HepG2 (cell line): ENCODE data around the gene TPPP2. TPM values are rescaled to one million over a fixed set of nuclear protein-coding genes. Genes with fewer than 3 reads are reported as not detected.

Source experiments
- ATAC-seq: fragments of 200-7000 bp; cut with Tn5 transposase; 3 replicates; pipeline ENCODE4 v1.9.1; 2020; ENCODE audit warnings: mild to moderate bottlenecking, moderate library complexity
- BruUV-seq: library from RNA; stranded (reverse); fragments of 400-500 nt; replicated peaks from 2 replicates; lab custom pipeline; 2021; lab: Mats Ljungman, UMichigan
- CTCF ChIA-PET: fragments of 300-600 bp; formaldehyde crosslinking; extraction: SDS; loops from one replicate; lab custom pipeline; 2021; ENCODE audit warnings: low total read pairs, inconsistent platforms, low intra/inter-chr PET ratio; lab: Yijun Ruan, JAX
- POLR2A ChIA-PET: fragments of 350-600 bp; sonication (Branson Sonifier 250); formaldehyde crosslinking; loops from one replicate; lab custom pipeline; 2020; ENCODE audit warnings: antibody characterized with exemption, inconsistent platforms; lab: Yijun Ruan, JAX
- DNase-seq: peaks from one replicate; pipeline ENCODE4 v3.0.0-alpha.2; 2015; ENCODE audit warnings: low spot score
- FAIRE-seq: peaks from 3 replicates; lab custom pipeline; 2011; peaks lifted over from hg19 to GRCh38; lab: Jason Lieb, UNC
- H2AFZ ChIP-seq: one replicate; pipeline ENCODE4 v1.6.1; 2011; ENCODE audit warnings: low read length, inconsistent platforms
- H3K27ac ChIP-seq: fragments of 300-600 bp; 3 replicates; pipeline ENCODE4 v1.8.0; 2011; ENCODE audit warnings: mixed run types, mild to moderate bottlenecking, mixed read lengths, low read length, inconsistent platforms; ENCODE audit not compliant: insufficient read depth; ENCODE audit errors: extremely low read length
- H3K27me3 ChIP-seq, 2 experiments: fragments of 200-600 bp in 1 of 2; 2 replicates in 1 of 2; 3 replicates in 1 of 2; pipeline versions ENCODE4 v1.6.0 to v1.8.0; 2011; ENCODE audit warnings: low read length in 2 of 2, mild to moderate bottlenecking in 2 of 2, moderate library complexity in 2 of 2, inconsistent platforms in 1 of 2; ENCODE audit not compliant: insufficient read depth in 2 of 2, control insufficient read depth in 1 of 2
- H3K36me3 ChIP-seq, 2 experiments: fragments of 200-600 bp in 1 of 2; replicated peaks in 1 of 2; 2 replicates in 1 of 2; 3 replicates in 1 of 2; pipeline versions ENCODE4 v1.5.1 to v1.8.0; 2011; ENCODE audit warnings: low read length in 2 of 2, inconsistent platforms in 1 of 2; ENCODE audit not compliant: insufficient read depth in 2 of 2, control insufficient read depth in 1 of 2
- H3K4me1 ChIP-seq: 2 replicates; pipeline ENCODE4 v1.5.1; 2012; ENCODE audit warnings: low read length, inconsistent platforms; ENCODE audit not compliant: insufficient read depth
- H3K4me2 ChIP-seq: 2 replicates; pipeline ENCODE4 v1.6.0; 2011; ENCODE audit warnings: low read depth, low read length, inconsistent platforms
- H3K4me3 ChIP-seq, 3 experiments: fragments of 200-600 bp in 1 of 3; sonication (generic), shearing (Covaris generic) in 1 of 3; replicated peaks in 1 of 3; 2 replicates each; pipeline ENCODE4 v1.5.1; 2011 to 2016; ENCODE audit warnings: low read length in 3 of 3, inconsistent platforms in 2 of 3, low read depth in 2 of 3, mild to moderate bottlenecking in 2 of 3, control low read depth in 1 of 3, mixed read lengths in 1 of 3; ENCODE audit not compliant: insufficient read depth in 1 of 3
- H3K79me2 ChIP-seq: one replicate; pipeline ENCODE4 v1.6.1; 2011; ENCODE audit warnings: low read length, inconsistent platforms; ENCODE audit not compliant: insufficient read depth
- H3K9ac ChIP-seq: 2 replicates; pipeline ENCODE4 v1.6.0; 2011; ENCODE audit warnings: mild to moderate bottlenecking, low read depth, low read length, inconsistent platforms; ENCODE audit not compliant: insufficient read depth
- H3K9me3 ChIP-seq: 2 replicates; pipeline ENCODE4 v1.5.1; 2012; ENCODE audit warnings: mild to moderate bottlenecking, low read length
- H4K20me1 ChIP-seq: 2 replicates; pipeline ENCODE4 v1.6.0; 2011; ENCODE audit warnings: inconsistent platforms, mild to moderate bottlenecking, low read length, moderate library complexity; ENCODE audit not compliant: insufficient read depth
- CREBL2 ChIP-seq: sonication (generic); formaldehyde crosslinking; IDR thresholded peaks from 2 replicates; pipeline ENCODE4 v1.8.1; 2023; ENCODE audit warnings: missing genetic modification reagents, mild to moderate bottlenecking, borderline replicate concordance
- DR1 ChIP-seq: sonication (generic); formaldehyde crosslinking; IDR thresholded peaks from 2 replicates; pipeline ENCODE4 v1.8.0; 2021; ENCODE audit warnings: mild to moderate bottlenecking, missing genetic modification reagents, inconsistent platforms
- FLYWCH1 ChIP-seq: sonication (generic); formaldehyde crosslinking; IDR thresholded peaks from 2 replicates; pipeline ENCODE4 v1.8.1; 2023; ENCODE audit warnings: mild to moderate bottlenecking, missing genetic modification reagents
- KLF16 ChIP-seq, 2 experiments: sonication (generic) in 1 of 2; formaldehyde crosslinking in 1 of 2; IDR thresholded peaks; 2 replicates each; pipeline versions ENCODE4 v1.6.1 to v1.8.0; 2016 to 2023; ENCODE audit warnings: missing genetic modification reagents in 2 of 2, missing compliant biosample characterization in 1 of 2
- MAZ ChIP-seq, 2 experiments: sonication (generic) in 1 of 2; formaldehyde crosslinking in 1 of 2; IDR thresholded peaks; 2 replicates each; pipeline versions ENCODE4 v1.5.0 to v1.6.1; 2012 to 2020; ENCODE audit warnings: low read depth in 2 of 2, mild to moderate bottlenecking in 2 of 2, borderline replicate concordance in 1 of 2, improper control_type of control experiment in 1 of 2, low read length in 1 of 2, missing genetic modification reagents in 1 of 2, moderate library complexity in 1 of 2
- PATZ1 ChIP-seq: sonication (generic); formaldehyde crosslinking; IDR thresholded peaks from 2 replicates; pipeline ENCODE4 v1.4.0; 2020; ENCODE audit warnings: missing genetic modification reagents
- POLR2A ChIP-seq, 2 experiments: IDR thresholded peaks; 2 replicates each; pipeline ENCODE4 v1.6.1; 2011; ENCODE audit warnings: low read depth in 2 of 2, low read length in 2 of 2, mild to moderate bottlenecking in 1 of 2, moderate library complexity in 1 of 2; ENCODE audit not compliant: insufficient read depth in 1 of 2
- SNAPC4 ChIP-seq: sonication (generic); formaldehyde crosslinking; IDR thresholded peaks from 2 replicates; pipeline ENCODE4 v1.4.0; 2020; ENCODE audit warnings: mild to moderate bottlenecking, missing genetic modification reagents
- YEATS4 ChIP-seq: sonication (generic); formaldehyde crosslinking; IDR thresholded peaks from 2 replicates; pipeline ENCODE4 v1.4.0; 2020; ENCODE audit warnings: missing genetic modification reagents, borderline replicate concordance
- ZKSCAN8 ChIP-seq: IDR thresholded peaks from 2 replicates; pipeline ENCODE4 v1.6.1; 2016; ENCODE audit warnings: borderline replicate concordance, missing genetic modification reagents, missing compliant biosample characterization
- ZMAT3 ChIP-seq: sonication (generic); formaldehyde crosslinking; conservative IDR thresholded peaks from 2 replicates; pipeline ENCODE4 v1.7.0; 2021; ENCODE audit warnings: missing genetic modification reagents
- ZNF749 ChIP-seq: sonication (generic); formaldehyde crosslinking; IDR thresholded peaks from 2 replicates; pipeline ENCODE4 v1.8.0; 2022; ENCODE audit warnings: mild to moderate bottlenecking, missing genetic modification reagents, moderate library complexity, borderline replicate concordance
- whole genome bisulfite sequencing: methylation state at CpG from one replicate; pipeline ENCODE4 v1.1.6; 2017; ENCODE audit warnings: low lambda C conversion rate; 5-methylcytosine and 5-hydroxymethylcytosine counted together
- in situ Hi-C: cut with HindIII; loops from 2 replicates; pipeline ENCODE4 v1.10.0; 2017; ENCODE audit warnings: low pct_unique_long_range_greater_than_20kb; ENCODE audit not compliant: extremely low pct_ligation_motif_present
- intact Hi-C: fragments of 100-400 bp; cut with micrococcal nuclease; formaldehyde crosslinking; loops from one replicate; pipeline ENCODE4 v1.10.0; 2022; ENCODE audit not compliant: unreplicated experiment
- polyA plus RNA-seq, 8 experiments: library from polyadenylated mRNA; depleted of rRNA in 3 of 8; stranded (reverse) in 7 of 8; unstranded in 1 of 8; fragments of >200 nt; fragmentation: Illumina TruSeq in 4 of 8; extraction: Trizol in 4 of 8; gene quantifications; 2 replicates each; pipeline versions ENCODE4 v1.2.1 to v1.2.3, GENCODE V29; 2011 to 2016; ENCODE audit warnings: low read depth in 4 of 8, missing spikeins in 1 of 8, mixed read lengths in 1 of 8; ENCODE audit not compliant: insufficient read depth in 1 of 8
- total RNA-seq, 5 experiments: library from RNA; depleted of rRNA; stranded (reverse); fragments of >200 nt; fragmentation: Illumina TruSeq; extraction: Trizol; gene quantifications; 2 replicates each; pipeline ENCODE4 v1.2.3, GENCODE V29; 2016; ENCODE audit warnings: low read depth in 1 of 5

TPPP2 gene
- total and polyA plus RNA-seq, 2 of the 13 experiments (the other 11 are each of a cell fraction or from before 2014, with no cell fraction given): 0.58 to 4.2 TPM

- TF ChIP-seq PATZ1: peak; percentile 94
- no peak; the same call in 1 of the 2 replicates for TF ChIP-seq ZKSCAN8 (CRISPR knock-in tag)
- 0 out of 2 replicates have a peak, but pooled peaks have one; percentile 13 for TF ChIP-seq DR1 (CRISPR knock-in tag)
- TF ChIP-seq YEATS4: peak; percentile 71; the same call in 1 of the 2 replicates
These were observed 39.5 kb downstream of the TPPP2 start (continued) for GRCh38 chr14:21069388-21070082.

GRCh38 chr14:21070083-21070609 lies 40.1 kb downstream of the TPPP2 start, which contains the start of gene ARHGEF40:
ARHGEF40 (plus strand) TSS chr14:21070304; CDS start chr14:21070397, 93 bp downstream.
- in situ Hi-C loops (no loop called here), intact Hi-C loops (loop anchor here (1.0 kb wide), 1 partner anchor 56 kb away; no protein-coding TSS in a partner anchor)
- Histone ChIP-seq H3K4me2 (peak within 1 kb of the TSS; percentile 87), H3K27me3 (peaks cover 0 to 7% of the 10 kb centered on the region in 2 experiments; a peak in 1 of 5 replicates), H3K9ac (peak within 1 kb of the TSS; percentile 80), H3K4me3 (peak within 1 kb of the TSS; percentile 86 to 90 (median 87)), H3K9me3 (no peaks in the 10 kb centered on the region), H3K79me2 (peaks cover 6% of the 10 kb centered on the region), H3K4me1 (peaks cover 58% of the 10 kb centered on the region), H3K27ac (peak within 1 kb of the TSS; percentile 77), H2AFZ (no peak within 1 kb of the TSS), H4K20me1 (no peaks in the 10 kb centered on the region), H3K36me3 (peaks cover 7 to 13% of the 10 kb centered on the region in 2 experiments; a peak in 4 of 5 replicates)
- ChIA-PET CTCF (interaction anchor here (5.8 to 7.5 kb wide), 4 partner anchors 20 to 55 kb away, joined by 35 to 135 read pairs (median 60); no protein-coding TSS in a partner anchor), POLR2A (interaction anchor here (0.6 to 6.7 kb wide), 22 partner anchors 8 to 727 kb away, joined by 3 to 141 read pairs (median 14); partner anchors contain the start of genes NDRG2, RNASE4, RNASE8 and TMEM253)
- under 1% methylated on average over 27 of the region's 63 CpGs for WGBS
- BruUV-seq: no TSS peak
- ATAC-seq: peak; percentile 54
- DNase-seq: no peak
- FAIRE-seq: no peak
- TF ChIP-seq SNAPC4 (CRISPR knock-in tag) (no peak), ZMAT3 (CRISPR knock-in tag) (0 out of 2 replicates have a peak, but pooled peaks have one; percentile 10), KLF16 (CRISPR knock-in tag; IDR thresholded peaks at IDR 0.05) (0 out of 4 replicates have a peak, but pooled peaks of 1 of the 2 experiments have one; percentile 3), FLYWCH1 (CRISPR knock-in tag) (no peak), POLR2A (IDR thresholded peaks at IDR 0.05; ENCODE audit: insufficient read depth in 1 of 2, low read depth in 2 of 2, low read length in 2 of 2) (peak in 1 of 2 experiments; percentile 24; a peak in 1 of 4 replicates), ZNF749 (CRISPR knock-in tag) (0 out of 2 replicates have a peak, but pooled peaks have one; percentile 70), MAZ (IDR thresholded peaks at IDR 0.05; ENCODE audit: borderline replicate concordance, low read depth, low read length) (no peak), MAZ (CRISPR knock-in tag; IDR thresholded peaks at IDR 0.05; ENCODE audit: low read depth) (peak; percentile 79), CREBL2 (CRISPR knock-in tag) (peak; percentile 56; the same call in 1 of the 2 replicates)
